Fibroblast of peridontal ligament (primary cell): ENCODE measurements around the gene GAD2.
"Not testable (repeated sequence)": the region's sequence is repeated elsewhere in the genome, so short reads cannot be mapped to it uniquely, and the experiment has no call there.

ENCODE experiments used
- DNase-seq: peaks from one replicate; pipeline ENCODE4 v3.0.0-alpha.2; 2010; ENCODE audit errors: extremely low read depth

The GAD2 gene

DNA sequence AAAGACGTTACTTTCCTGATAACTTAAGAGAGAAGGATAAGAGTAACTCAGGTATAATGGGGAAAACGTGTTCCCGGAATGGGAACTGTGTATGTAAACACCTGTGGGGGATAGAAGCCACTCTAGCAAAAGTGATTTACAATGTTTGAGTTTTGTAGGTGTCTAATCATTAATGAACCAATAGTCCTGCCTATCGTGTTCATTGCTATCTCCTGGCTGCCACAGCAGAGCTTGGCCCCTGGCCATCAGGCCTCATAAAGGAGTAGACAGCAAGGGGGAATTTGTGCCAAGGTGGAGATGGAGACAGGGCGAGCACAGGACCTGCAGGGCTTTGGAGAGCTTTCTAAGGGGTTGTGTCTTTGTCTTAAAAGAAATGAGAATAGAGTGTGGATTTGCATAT, 102.1 kb downstream of the GAD2 start:
- DNase-seq: no peak

DNA sequence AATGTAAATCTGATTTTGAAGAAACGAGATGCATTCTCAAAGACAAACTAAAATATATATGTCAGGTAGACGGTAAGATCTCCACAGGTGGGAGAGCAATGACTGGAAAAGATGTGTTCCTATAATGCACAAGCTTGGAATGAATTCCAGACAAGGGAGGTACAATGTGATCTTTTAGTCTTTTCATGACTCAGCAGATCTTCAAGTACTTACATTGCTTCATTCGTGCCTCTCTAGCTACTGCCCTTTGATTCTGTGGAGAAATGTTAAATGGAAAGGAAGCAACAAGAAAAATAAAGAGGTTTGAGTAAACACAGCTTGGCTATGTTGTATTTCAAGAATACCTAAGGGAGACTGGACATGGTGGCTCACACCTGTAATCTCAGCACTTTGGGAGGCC, 106.6 kb downstream of the GAD2 start:
- no peak for DNase-seq

DNA sequence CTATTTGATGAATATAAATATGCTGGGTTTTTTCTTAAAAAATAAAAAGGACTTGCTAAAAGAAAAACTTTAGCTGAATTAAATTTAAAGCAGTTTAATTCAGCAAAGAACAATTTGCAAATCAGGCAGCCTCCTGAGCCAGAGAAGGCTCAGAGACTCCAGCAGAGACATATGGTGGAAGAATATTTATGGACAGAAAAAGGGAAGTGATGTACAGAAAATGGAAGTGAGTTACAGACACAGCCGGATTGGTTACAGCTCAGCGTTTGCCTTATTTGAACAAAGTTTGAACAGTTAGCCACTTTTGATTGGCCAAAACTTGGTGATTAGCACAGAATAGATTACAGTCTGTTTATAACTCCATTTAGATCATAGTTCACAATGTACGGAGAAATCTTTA, 110.3 kb downstream of the GAD2 start:
- no peak for DNase-seq

DNA sequence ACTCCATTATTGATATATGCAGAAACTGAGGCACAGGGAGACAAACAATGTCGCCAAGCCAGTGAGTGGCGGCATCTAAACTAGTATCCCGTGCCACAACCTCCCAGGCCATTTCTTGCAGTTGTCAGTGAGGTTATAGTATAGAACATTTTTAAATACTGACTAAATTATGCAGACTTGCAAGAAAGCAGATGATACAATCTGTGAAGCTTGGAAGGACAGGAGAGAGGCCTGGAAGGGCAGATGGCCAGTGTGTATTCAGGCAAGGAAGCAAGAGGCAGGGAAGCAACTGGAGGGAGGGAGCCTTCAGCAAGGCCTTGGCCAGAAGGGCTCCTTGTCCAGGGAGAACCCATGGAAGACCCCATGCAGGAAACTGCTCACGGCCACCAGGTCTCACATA, 111.2 kb downstream of the GAD2 start:
- no peak for DNase-seq

DNA sequence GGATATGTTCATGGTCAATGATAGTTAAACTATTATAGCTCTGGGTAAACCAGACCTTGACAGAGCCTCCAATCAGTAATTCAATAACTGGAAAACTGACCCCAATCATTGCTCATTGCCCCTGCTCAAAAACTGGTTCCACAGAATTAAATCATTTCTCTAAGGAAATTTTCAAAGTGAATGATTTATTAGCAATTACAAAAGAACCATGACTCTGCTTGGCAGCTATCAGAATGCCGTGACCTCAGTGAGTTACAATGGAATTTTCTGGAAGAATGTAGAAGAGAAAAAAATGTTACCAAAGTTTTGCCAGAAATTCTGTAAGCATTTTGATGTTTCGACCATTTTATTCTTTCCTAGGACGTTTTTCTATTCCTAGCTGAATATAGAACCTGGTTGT, 114.8 kb downstream of the GAD2 start:
- DNase-seq: peak; percentile 1

GRCh38 chr10:26334232-26334931, 117.8 kb downstream of the GAD2 start:
- DNase-seq: no peak

GRCh38 chr10:26334932-26335573, 118.5 kb downstream of the GAD2 start:
- peak; percentile 59 for DNase-seq

GRCh38 chr10:26335574-26336093, 119.1 kb downstream of the GAD2 start:
- peak; percentile 0 for DNase-seq

GRCh38 chr10:26336979-26337378, 120.4 kb downstream of the GAD2 start:
- no peak for DNase-seq

DNA sequence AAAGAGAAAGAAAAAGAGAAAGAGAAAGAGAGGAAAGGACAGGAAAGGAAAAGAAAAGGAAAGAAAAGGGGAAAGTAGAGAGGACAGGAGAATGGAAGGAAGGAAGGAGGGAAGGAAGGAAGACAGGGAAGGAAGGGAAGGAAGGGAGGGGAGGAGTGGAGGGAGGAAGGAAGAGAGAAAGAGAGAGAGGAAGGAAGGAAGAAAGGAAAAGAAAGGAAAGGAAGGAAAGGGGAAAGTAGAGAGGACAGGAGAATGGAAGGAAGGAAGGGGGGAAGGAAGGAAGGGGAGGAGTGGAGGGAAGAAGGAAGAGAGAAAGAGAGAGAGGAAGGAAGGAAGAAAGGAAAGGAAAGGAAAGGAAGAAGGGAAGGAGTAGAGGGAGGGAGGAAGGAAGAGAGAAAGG, 125.1 kb downstream of the GAD2 start:
- no peak for DNase-seq

GRCh38 chr10:26348821-26349417, 132.3 kb downstream of the GAD2 start:
- not testable (repeated sequence) for DNase-seq
